ENCODE data around the gene LRRC4C. TPM values are rescaled to one million over a fixed set of nuclear protein-coding genes. Genes with fewer than 3 reads are reported as not detected.

LRRC4C gene
- total and polyA plus RNA-seq, 11 donors = 0.08 to 1.2 (median 0.48) TPM; not detected in 1

- no peak overlapping the region for H3K4me3 ChIP-seq
- DNase-seq (no peak), ATAC-seq (no peak)
- WGBS, 4 donors = 63 to 75% (median 71%) methylated on average over 3 of the region's 3 CpGs
- no peak for TF ChIP-seq CTCF (IDR thresholded peaks at IDR 0.05)
- no peak for TF ChIP-seq POLR2A (IDR thresholded peaks at IDR 0.05)
- no peaks in the 10 kb centered on the region for H3K27me3 ChIP-seq
- peaks cover 0 to 23% (median 5%) of the 10 kb centered on the region in 12 donors for H3K9me3 ChIP-seq
- H3K36me3 ChIP-seq = no peaks in the 10 kb centered on the region
- intact Hi-C loops (cut with DNase I) = no loop called here
- H3K4me1 ChIP-seq = peaks cover 0 to 12% (median 0%) of the 10 kb centered on the region in 12 donors
- H3K27ac ChIP-seq = no peak overlapping the region
Measured at GRCh38 chr11:40160418-40160817, 1299.0 kb downstream of the LRRC4C start.

- Histone ChIP-seq H3K27me3 (no peaks in the 10 kb centered on the region), H3K36me3 (no peaks in the 10 kb centered on the region), H3K9me3 (peaks cover 0 to 18% (median 0%) of the 10 kb centered on the region in 12 donors), H3K4me3 (no peak overlapping the region), H3K27ac (no peak overlapping the region), H3K4me1 (no peaks in the 10 kb centered on the region)
- intact Hi-C loops (cut with DNase I) = no loop called here
- ATAC-seq = no peak
- no peak for DNase-seq
- TF ChIP-seq POLR2A (IDR thresholded peaks at IDR 0.05) (no peak), CTCF (IDR thresholded peaks at IDR 0.05) (no peak)
Measured at GRCh38 chr11:40149721-40150120, 1309.7 kb downstream of the LRRC4C start.

- no peaks in the 10 kb centered on the region for H3K9me3 ChIP-seq
- H3K4me1 ChIP-seq = no peaks in the 10 kb centered on the region
- no peak overlapping the region for H3K4me3 ChIP-seq
- TF ChIP-seq POLR2A (IDR thresholded peaks at IDR 0.05) = no peak
- TF ChIP-seq CTCF (IDR thresholded peaks at IDR 0.05) = no peak
- no peaks in the 10 kb centered on the region for H3K27me3 ChIP-seq
- intact Hi-C loops (cut with DNase I) = no loop called here
- no peak for ATAC-seq
- no peaks in the 10 kb centered on the region for H3K36me3 ChIP-seq
- DNase-seq = no peak
- no peak overlapping the region for H3K27ac ChIP-seq
- WGBS, 4 donors = 64 to 81% (median 71%) methylated on average over 5 of the region's 5 CpGs
Measured at GRCh38 chr11:40140560-40140959, 1318.9 kb downstream of the LRRC4C start.

DNA sequence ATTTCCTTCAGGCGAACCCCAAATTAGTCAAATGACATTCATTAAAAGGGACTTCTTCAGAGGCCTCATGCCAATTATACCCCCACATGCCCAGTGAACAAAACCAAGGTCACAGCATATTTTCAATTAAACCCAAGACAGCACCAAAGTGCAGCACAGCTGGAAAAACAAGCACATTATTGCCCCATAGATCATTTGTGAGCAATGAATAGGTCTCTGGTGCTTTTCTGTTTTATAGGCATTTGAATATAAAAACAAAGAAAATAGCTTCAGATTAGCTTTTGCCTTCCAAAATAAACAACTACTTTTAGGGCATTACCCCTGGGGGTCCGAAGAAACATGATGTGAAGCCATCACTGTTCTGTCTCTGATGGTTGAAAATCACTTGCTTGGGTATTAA is 1319.9 kb downstream of the LRRC4C start:
- Histone ChIP-seq H3K36me3 (no peaks in the 10 kb centered on the region), H3K27ac (no peak overlapping the region), H3K4me3 (no peak overlapping the region), H3K27me3 (no peaks in the 10 kb centered on the region), H3K4me1 (no peaks in the 10 kb centered on the region), H3K9me3 (no peaks in the 10 kb centered on the region)
- no peak for ATAC-seq
- intact Hi-C loops (cut with DNase I) = no loop called here
- 63 to 71% (median 67%) methylated on average over 2 of the region's 2 CpGs for WGBS, 4 donors
- DNase-seq = no peak
- TF ChIP-seq POLR2A (IDR thresholded peaks at IDR 0.05) (no peak), CTCF (IDR thresholded peaks at IDR 0.05) (no peak)

All from heart left ventricle (tissue), 16 donors.